ENCODE data around the gene USP34.
"Not testable (repeated sequence)": the region's sequence is repeated elsewhere in the genome, so short reads cannot be mapped to it uniquely, and the experiment has no call there.

The USP34 gene

GRCh38 chr2:61423714-61424113 lies 47.2 kb downstream of the USP34 start:
- DNase-seq (ENCODE audit: low read depth): no peak

- no peak for DNase-seq (ENCODE audit: low read depth)
Measured at GRCh38 chr2:61421611-61422010, 49.3 kb downstream of the USP34 start.

- no peak for DNase-seq (ENCODE audit: low read depth)
Measured at GRCh38 chr2:61420991-61421544, 49.8 kb downstream of the USP34 start.

- peak; percentile 45 for DNase-seq (ENCODE audit: low read depth)
Measured at GRCh38 chr2:61419570-61419969, 51.3 kb downstream of the USP34 start.

GRCh38 chr2:61419129-61419528 lies 51.8 kb downstream of the USP34 start:
- no peak for DNase-seq (ENCODE audit: low read depth)

- no peak for DNase-seq (ENCODE audit: low read depth)
Measured at GRCh38 chr2:61416871-61417645, 53.8 kb downstream of the USP34 start.

- DNase-seq (ENCODE audit: low read depth): no peak
Measured at GRCh38 chr2:61415265-61415664, 55.6 kb downstream of the USP34 start.

GRCh38 chr2:61414674-61415073 lies 56.2 kb downstream of the USP34 start:
- DNase-seq (ENCODE audit: low read depth): no peak

GRCh38 chr2:61411109-61411508 lies 59.8 kb downstream of the USP34 start:
- no peak for DNase-seq (ENCODE audit: low read depth)

- no peak for DNase-seq (ENCODE audit: low read depth)
Measured at GRCh38 chr2:61410185-61410584, 60.7 kb downstream of the USP34 start.

- no peak for DNase-seq (ENCODE audit: low read depth)
Measured at GRCh38 chr2:61405813-61406212, 65.1 kb downstream of the USP34 start.

GRCh38 chr2:61404438-61404837 lies 66.4 kb downstream of the USP34 start:
- DNase-seq (ENCODE audit: low read depth): no peak

GRCh38 chr2:61398413-61398812 lies 72.5 kb downstream of the USP34 start:
- DNase-seq (ENCODE audit: low read depth): no peak

- peak; percentile 25 for DNase-seq (ENCODE audit: low read depth)
Measured at GRCh38 chr2:61396005-61396404, 74.9 kb downstream of the USP34 start.

GRCh38 chr2:61387588-61387987 lies 83.3 kb downstream of the USP34 start:
- not testable (repeated sequence) for DNase-seq (ENCODE audit: low read depth)

- DNase-seq (ENCODE audit: low read depth): not testable (repeated sequence)
Measured at GRCh38 chr2:61380882-61381197, 90.0 kb downstream of the USP34 start.

- no peak for DNase-seq (ENCODE audit: low read depth)
Measured at GRCh38 chr2:61380056-61380881, 90.6 kb downstream of the USP34 start.

- DNase-seq (ENCODE audit: low read depth): no peak
Measured at GRCh38 chr2:61379521-61379920, 91.4 kb downstream of the USP34 start.

- no peak for DNase-seq (ENCODE audit: low read depth)
Measured at GRCh38 chr2:61378281-61378680, 92.6 kb downstream of the USP34 start.

- no peak for DNase-seq (ENCODE audit: low read depth)
Measured at GRCh38 chr2:61377046-61377445, 93.8 kb downstream of the USP34 start.

GRCh38 chr2:61376211-61376610 lies 94.7 kb downstream of the USP34 start:
- DNase-seq (ENCODE audit: low read depth): no peak

- DNase-seq (ENCODE audit: low read depth): no peak
Measured at GRCh38 chr2:61371027-61371426, 99.9 kb downstream of the USP34 start.
